ENCODE data around the gene VPS33A.

DNA sequence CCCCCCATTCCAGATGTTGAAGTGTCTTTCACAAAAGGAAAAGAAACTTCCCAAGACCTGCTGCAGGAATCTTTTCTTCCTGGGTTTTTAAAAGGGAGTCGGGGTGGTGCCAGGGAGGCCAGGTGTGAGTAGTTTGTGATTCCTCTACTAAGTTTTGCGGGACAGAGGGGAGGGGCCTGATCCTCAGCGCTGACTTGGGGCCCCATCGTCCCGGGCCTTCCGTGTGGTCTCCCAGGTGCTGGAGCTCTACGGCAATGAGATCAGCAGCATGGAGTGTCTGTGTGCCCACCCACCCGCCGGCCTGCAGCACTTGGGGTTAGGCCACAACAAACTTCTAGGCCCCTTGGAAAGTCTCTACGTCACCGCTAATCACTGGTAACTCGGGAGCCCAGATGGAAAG lies 78.8 kb downstream of the VPS33A start:
- TF ChIP-seq, protein P1, sequence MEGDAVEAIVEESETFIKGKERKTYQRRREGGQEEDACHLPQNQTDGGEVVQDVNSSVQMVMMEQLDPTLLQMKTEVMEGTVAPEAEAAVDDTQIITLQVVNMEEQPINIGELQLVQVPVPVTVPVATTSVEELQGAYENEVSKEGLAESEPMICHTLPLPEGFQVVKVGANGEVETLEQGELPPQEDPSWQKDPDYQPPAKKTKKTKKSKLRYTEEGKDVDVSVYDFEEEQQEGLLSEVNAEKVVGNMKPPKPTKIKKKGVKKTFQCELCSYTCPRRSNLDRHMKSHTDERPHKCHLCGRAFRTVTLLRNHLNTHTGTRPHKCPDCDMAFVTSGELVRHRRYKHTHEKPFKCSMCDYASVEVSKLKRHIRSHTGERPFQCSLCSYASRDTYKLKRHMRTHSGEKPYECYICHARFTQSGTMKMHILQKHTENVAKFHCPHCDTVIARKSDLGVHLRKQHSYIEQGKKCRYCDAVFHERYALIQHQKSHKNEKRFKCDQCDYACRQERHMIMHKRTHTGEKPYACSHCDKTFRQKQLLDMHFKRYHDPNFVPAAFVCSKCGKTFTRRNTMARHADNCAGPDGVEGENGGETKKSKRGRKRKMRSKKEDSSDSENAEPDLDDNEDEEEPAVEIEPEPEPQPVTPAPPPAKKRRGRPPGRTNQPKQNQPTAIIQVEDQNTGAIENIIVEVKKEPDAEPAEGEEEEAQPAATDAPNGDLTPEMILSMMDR (IDR thresholded peaks at IDR 0.05; ENCODE audit: low read length) = no peak
- no peak for TF ChIP-seq EZH2 (IDR thresholded peaks at IDR 0.05; ENCODE audit: borderline replicate concordance, low read length)
